ENCODE data around the gene ZNF217. TPM values are rescaled to one million over a fixed set of nuclear protein-coding genes. Genes with fewer than 3 reads are reported as not detected.

Gene ZNF217
- total RNA-seq, 1 donor from 2014 or later = 30.4 TPM

DNA sequence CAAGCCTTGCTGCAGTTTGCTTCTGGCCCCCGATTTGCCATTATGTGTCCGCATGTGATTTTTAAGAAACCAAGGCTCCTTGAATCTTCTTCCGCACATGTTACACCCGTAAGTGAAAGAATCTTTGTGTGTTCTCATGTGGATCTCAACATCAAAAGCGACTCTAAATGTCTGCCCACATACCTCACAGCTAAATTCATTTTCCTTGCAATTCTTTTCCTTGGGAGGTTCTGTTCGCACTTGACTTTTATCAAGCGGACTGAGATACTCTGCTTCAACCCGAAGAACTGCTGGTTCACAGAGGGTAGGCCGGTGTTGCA is 11.4 kb downstream of the ZNF217 start:
- no peak for DNase-seq (ENCODE audit: extremely low spot score in 2 of 2)
- intact Hi-C loops (cut with DNase I) = no loop called here
- Histone ChIP-seq H3K27me3 (no peaks in the 10 kb centered on the region), H3K27ac (peak overlapping the region; percentile 78), H3K36me3 (peaks cover 0 to 16% of the 10 kb centered on the region in 2 donors), H3K9me3 (no peaks in the 10 kb centered on the region), H3K4me3 (no peak overlapping the region), H3K4me1 (peaks cover 63% of the 10 kb centered on the region)
- TF ChIP-seq POLR2AphosphoS5 (IDR thresholded peaks at IDR 0.05; ENCODE audit: insufficient read depth in 1 of 2, low read depth in 1 of 2) (no peak), CTCF (IDR thresholded peaks at IDR 0.05) (no peak), POLR2A (IDR thresholded peaks at IDR 0.05) (no peak)

DNA sequence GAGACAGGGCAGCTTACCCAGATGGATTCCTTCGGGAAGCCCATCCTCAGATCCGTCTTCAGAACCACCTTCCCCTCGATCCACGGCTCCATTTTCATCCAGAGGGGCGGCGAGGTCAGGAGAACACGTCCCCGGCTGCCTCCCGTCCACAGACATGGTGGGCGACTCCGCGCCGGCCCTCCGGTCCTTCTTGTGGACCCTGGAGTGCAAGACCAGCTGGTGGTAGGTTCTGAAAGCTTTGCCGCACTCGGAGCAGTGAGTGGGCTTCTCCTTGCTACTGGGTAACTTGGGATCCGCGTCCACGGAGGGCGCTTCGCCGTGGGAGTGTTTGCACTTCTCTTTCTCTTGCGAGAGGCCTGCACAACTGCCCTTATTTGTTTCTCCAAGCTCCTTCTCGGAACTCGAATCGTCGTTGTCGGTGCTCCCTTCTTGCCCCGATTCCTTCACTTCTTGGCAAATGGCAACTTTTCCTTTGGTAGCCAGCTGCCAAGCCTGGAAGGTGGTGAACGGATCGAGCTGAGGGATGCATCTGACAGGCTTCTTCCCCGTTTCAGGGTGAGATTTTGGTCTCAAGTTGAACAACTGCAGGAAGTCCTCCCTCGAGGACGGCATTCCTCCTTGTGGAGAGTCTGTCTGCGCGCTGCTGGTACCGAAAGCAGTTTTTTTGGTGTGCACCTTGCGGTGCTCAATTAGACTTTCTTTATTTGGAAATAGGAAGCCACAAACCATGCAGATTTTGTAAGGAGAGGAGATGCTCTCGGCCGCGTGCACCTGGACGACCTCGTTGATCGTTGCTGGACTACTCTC is 12.0 kb downstream of the ZNF217 start:
- no peaks in the 10 kb centered on the region for H3K27me3 ChIP-seq
- H3K9me3 ChIP-seq = no peaks in the 10 kb centered on the region
- H3K36me3 ChIP-seq = peaks cover 0 to 21% of the 10 kb centered on the region in 2 donors
- H3K27ac ChIP-seq = peak overlapping the region; percentile 78
- H3K4me3 ChIP-seq = no peak overlapping the region
- no peak for TF ChIP-seq POLR2AphosphoS5 (IDR thresholded peaks at IDR 0.05; ENCODE audit: insufficient read depth in 1 of 2, low read depth in 1 of 2)
- TF ChIP-seq POLR2A (IDR thresholded peaks at IDR 0.05) = no peak
- TF ChIP-seq CTCF (IDR thresholded peaks at IDR 0.05) = no peak
- peak in 1 of 2 donors; percentile 81 for DNase-seq (ENCODE audit: extremely low spot score in 2 of 2)
- H3K4me1 ChIP-seq = peaks cover 57% of the 10 kb centered on the region
- intact Hi-C loops (cut with DNase I) = no loop called here

GRCh38 chr20:53580376-53581111 is 13.1 kb downstream of the ZNF217 start:
- Histone ChIP-seq H3K36me3 (peaks cover 0 to 32% of the 10 kb centered on the region in 2 donors), H3K4me1 (peaks cover 49% of the 10 kb centered on the region), H3K9me3 (no peaks in the 10 kb centered on the region), H3K4me3 (peak overlapping the region; percentile 5 to 15), H3K27me3 (no peaks in the 10 kb centered on the region), H3K27ac (peak overlapping the region; percentile 78)
- no peak for TF ChIP-seq POLR2AphosphoS5 (IDR thresholded peaks at IDR 0.05; ENCODE audit: insufficient read depth in 1 of 2, low read depth in 1 of 2)
- peak in 1 of 3 experiments; percentile 48 for TF ChIP-seq CTCF (IDR thresholded peaks at IDR 0.05)
- intact Hi-C loops (cut with DNase I) = no loop called here
- DNase-seq (ENCODE audit: extremely low spot score in 2 of 2) = no peak

- Histone ChIP-seq H3K4me3 (peak overlapping the region; percentile 5 to 15), H3K27ac (peak overlapping the region; percentile 78), H3K27me3 (no peaks in the 10 kb centered on the region), H3K4me1 (peaks cover 48% of the 10 kb centered on the region), H3K9me3 (no peaks in the 10 kb centered on the region), H3K36me3 (peaks cover 0 to 40% of the 10 kb centered on the region in 2 donors)
- TF ChIP-seq POLR2AphosphoS5 (IDR thresholded peaks at IDR 0.05; ENCODE audit: insufficient read depth in 1 of 2, low read depth in 1 of 2) = peak in 1 of 2 donors; percentile 61
- no peak for TF ChIP-seq CTCF (IDR thresholded peaks at IDR 0.05)
- no peak for DNase-seq (ENCODE audit: extremely low spot score in 2 of 2)
- intact Hi-C loops (cut with DNase I) = loop anchor here (5.0 kb wide), 1 partner anchor 333 kb away; no protein-coding TSS in a partner anchor
Measured at GRCh38 chr20:53579581-53580375, 13.9 kb downstream of the ZNF217 start.

Data from vagina (tissue), 2 donors.